Nephron progenitor cell (in vitro differentiated cells): Measurements from ENCODE around the gene IGHMBP2.

Experiments
- DNase-seq: peaks from one replicate; pipeline ENCODE4 v3.0.0; 2021
- H3K27ac Mint-ChIP-seq: 2 replicates; pipeline ENCODE4 v1.8.0; 2021; ENCODE audit warnings: mild to moderate bottlenecking, moderate library complexity, mixed read lengths
- H3K27me3 Mint-ChIP-seq: 2 replicates; pipeline ENCODE4 v1.8.0; 2021; ENCODE audit warnings: mild to moderate bottlenecking, low read depth, mixed read lengths; ENCODE audit not compliant: poor library complexity
- H3K36me3 Mint-ChIP-seq: 2 replicates; pipeline ENCODE4 v1.8.0; 2021; ENCODE audit warnings: low read depth, mixed read lengths
- H3K4me1 Mint-ChIP-seq: 2 replicates; pipeline ENCODE4 v1.8.0; 2021; ENCODE audit warnings: mixed read lengths
- H3K4me3 Mint-ChIP-seq: 2 replicates; pipeline ENCODE4 v1.8.0; 2021; ENCODE audit warnings: mild to moderate bottlenecking, moderate library complexity, mixed read lengths
- H3K9me3 Mint-ChIP-seq: 2 replicates; pipeline ENCODE4 v1.8.0; 2021; ENCODE audit warnings: mild to moderate bottlenecking, moderate library complexity, mixed read lengths
- TF ChIP-seq, protein P1 (sequence below): fragments of 200-600 bp; sonication (generic); IDR thresholded peaks from 2 replicates; pipeline ENCODE4 v1.5.0; 2021; ENCODE audit warnings: antibody characterized with exemption

Gene IGHMBP2

GRCh38 chr11:68935516-68936357 is 32.0 kb downstream of the IGHMBP2 start:
- TF ChIP-seq, protein P1, sequence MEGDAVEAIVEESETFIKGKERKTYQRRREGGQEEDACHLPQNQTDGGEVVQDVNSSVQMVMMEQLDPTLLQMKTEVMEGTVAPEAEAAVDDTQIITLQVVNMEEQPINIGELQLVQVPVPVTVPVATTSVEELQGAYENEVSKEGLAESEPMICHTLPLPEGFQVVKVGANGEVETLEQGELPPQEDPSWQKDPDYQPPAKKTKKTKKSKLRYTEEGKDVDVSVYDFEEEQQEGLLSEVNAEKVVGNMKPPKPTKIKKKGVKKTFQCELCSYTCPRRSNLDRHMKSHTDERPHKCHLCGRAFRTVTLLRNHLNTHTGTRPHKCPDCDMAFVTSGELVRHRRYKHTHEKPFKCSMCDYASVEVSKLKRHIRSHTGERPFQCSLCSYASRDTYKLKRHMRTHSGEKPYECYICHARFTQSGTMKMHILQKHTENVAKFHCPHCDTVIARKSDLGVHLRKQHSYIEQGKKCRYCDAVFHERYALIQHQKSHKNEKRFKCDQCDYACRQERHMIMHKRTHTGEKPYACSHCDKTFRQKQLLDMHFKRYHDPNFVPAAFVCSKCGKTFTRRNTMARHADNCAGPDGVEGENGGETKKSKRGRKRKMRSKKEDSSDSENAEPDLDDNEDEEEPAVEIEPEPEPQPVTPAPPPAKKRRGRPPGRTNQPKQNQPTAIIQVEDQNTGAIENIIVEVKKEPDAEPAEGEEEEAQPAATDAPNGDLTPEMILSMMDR = no peak
- no peak for DNase-seq
- H3K27me3 Mint-ChIP-seq = no peaks in the 10 kb centered on the region
- H3K36me3 Mint-ChIP-seq = peaks cover 6% of the 10 kb centered on the region
- H3K9me3 Mint-ChIP-seq = no peaks in the 10 kb centered on the region
- H3K4me1 Mint-ChIP-seq = no peaks in the 10 kb centered on the region
- H3K27ac Mint-ChIP-seq = no peak overlapping the region
- no peak overlapping the region for H3K4me3 Mint-ChIP-seq

GRCh38 chr11:68936358-68936636 is 32.6 kb downstream of the IGHMBP2 start:
- H3K36me3 Mint-ChIP-seq = peaks cover 6% of the 10 kb centered on the region
- no peaks in the 10 kb centered on the region for H3K9me3 Mint-ChIP-seq
- no peaks in the 10 kb centered on the region for H3K27me3 Mint-ChIP-seq
- TF ChIP-seq, protein P1 = no peak
- no peak overlapping the region for H3K4me3 Mint-ChIP-seq
- no peak for DNase-seq
- no peak overlapping the region for H3K27ac Mint-ChIP-seq
- no peaks in the 10 kb centered on the region for H3K4me1 Mint-ChIP-seq

- TF ChIP-seq, protein P1 = no peak
- H3K36me3 Mint-ChIP-seq = peaks cover under 1% of the 10 kb centered on the region
- no peaks in the 10 kb centered on the region for H3K27me3 Mint-ChIP-seq
- DNase-seq = no peak
- no peaks in the 10 kb centered on the region for H3K4me1 Mint-ChIP-seq
- H3K9me3 Mint-ChIP-seq = no peaks in the 10 kb centered on the region
- no peak overlapping the region for H3K27ac Mint-ChIP-seq
- H3K4me3 Mint-ChIP-seq = no peak overlapping the region
Observed at GRCh38 chr11:68936676-68937620, 33.3 kb downstream of the IGHMBP2 start.

GRCh38 chr11:68938088-68938487 is 34.4 kb downstream of the IGHMBP2 start:
- no peak overlapping the region for H3K27ac Mint-ChIP-seq
- H3K4me3 Mint-ChIP-seq = no peak overlapping the region
- TF ChIP-seq, protein P1 = no peak
- no peak for DNase-seq
- no peaks in the 10 kb centered on the region for H3K27me3 Mint-ChIP-seq
- H3K9me3 Mint-ChIP-seq = no peaks in the 10 kb centered on the region
- no peaks in the 10 kb centered on the region for H3K4me1 Mint-ChIP-seq
- no peaks in the 10 kb centered on the region for H3K36me3 Mint-ChIP-seq

DNA sequence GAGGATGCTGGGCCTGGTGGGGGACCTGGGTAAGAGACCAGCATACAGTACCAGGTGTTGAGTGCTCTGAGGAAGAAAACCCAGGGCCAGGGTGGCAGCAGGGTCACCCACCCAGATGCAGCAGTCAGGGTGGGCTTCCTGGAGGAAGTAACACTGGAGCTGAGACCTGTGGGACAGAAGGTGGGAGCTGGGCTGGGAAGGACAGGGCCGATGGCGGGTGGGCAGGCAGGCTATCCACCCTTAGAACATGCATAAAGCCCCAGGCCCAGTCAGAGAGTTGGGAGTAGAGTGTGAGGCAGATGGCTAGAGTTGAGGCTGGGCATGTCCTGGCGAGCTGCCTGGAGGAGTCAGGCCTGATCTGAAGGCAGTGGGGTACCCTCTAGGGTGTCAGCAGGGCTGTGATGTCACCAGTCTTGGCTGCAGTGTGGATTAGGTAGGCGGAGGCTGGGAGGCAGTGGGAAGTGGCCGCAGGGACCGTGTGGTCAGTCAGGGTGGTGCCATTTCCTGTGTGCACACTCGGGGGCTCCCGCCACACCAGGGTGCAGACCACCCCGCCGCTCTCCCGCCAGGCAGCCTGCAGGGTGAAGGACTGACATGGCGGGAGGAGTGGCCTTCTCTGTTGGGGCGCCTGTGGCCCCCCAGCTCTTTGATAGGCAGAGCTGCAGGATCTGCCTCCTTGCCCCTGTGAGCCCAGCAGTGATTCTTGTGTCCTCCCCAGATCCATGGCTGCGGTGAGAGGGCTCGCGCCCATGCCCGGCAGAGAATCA is 35.3 kb downstream of the IGHMBP2 start:
- DNase-seq = no peak
- Mint-ChIP-seq H3K27me3 (no peaks in the 10 kb centered on the region), H3K27ac (no peak overlapping the region), H3K9me3 (no peaks in the 10 kb centered on the region), H3K4me3 (no peak overlapping the region), H3K36me3 (no peaks in the 10 kb centered on the region), H3K4me1 (no peaks in the 10 kb centered on the region)
- TF ChIP-seq, protein P1 = no peak
